Effector memory CD8-positive, alpha-beta T cell (primary cell): ENCODE measurements around the gene GSTM3.

Source experiments
- ATAC-seq: fragments of 150-1000 bp; cut with Tn5 transposase; replicated peaks from 2 replicates; pipeline ENCODE4 v1.10.0; 2021; ENCODE audit warnings: mild to moderate bottlenecking, moderate library complexity
- DNase-seq, 3 experiments: peaks; one replicate each; pipeline ENCODE4 v3.0.0; 2021
- H3K27ac Mint-ChIP-seq, 2 donors: one replicate each; pipeline ENCODE4 v1.8.0; 2022; ENCODE audit warnings: mild to moderate bottlenecking in 2 of 2, mixed read lengths in 2 of 2, moderate library complexity in 2 of 2
- H3K27me3 Mint-ChIP-seq, 2 donors: one replicate each; pipeline ENCODE4 v1.8.0; 2022; ENCODE audit warnings: mixed read lengths in 2 of 2
- H3K36me3 Mint-ChIP-seq: one replicate; pipeline ENCODE4 v1.8.0; 2022; ENCODE audit warnings: mild to moderate bottlenecking, moderate library complexity, mixed read lengths; ENCODE audit not compliant: insufficient read depth
- H3K4me1 Mint-ChIP-seq, 2 donors: one replicate each; pipeline ENCODE4 v1.8.0; 2022; ENCODE audit warnings: low read depth in 2 of 2, mixed read lengths in 2 of 2
- H3K4me3 Mint-ChIP-seq, 2 donors: one replicate each; pipeline ENCODE4 v1.8.0; 2022; ENCODE audit warnings: mild to moderate bottlenecking in 2 of 2, mixed read lengths in 2 of 2, moderate library complexity in 2 of 2
- H3K9me3 Mint-ChIP-seq, 2 donors: one replicate each; pipeline ENCODE4 v1.8.0; 2022; ENCODE audit warnings: mixed read lengths in 2 of 2

GSTM3 gene

DNA sequence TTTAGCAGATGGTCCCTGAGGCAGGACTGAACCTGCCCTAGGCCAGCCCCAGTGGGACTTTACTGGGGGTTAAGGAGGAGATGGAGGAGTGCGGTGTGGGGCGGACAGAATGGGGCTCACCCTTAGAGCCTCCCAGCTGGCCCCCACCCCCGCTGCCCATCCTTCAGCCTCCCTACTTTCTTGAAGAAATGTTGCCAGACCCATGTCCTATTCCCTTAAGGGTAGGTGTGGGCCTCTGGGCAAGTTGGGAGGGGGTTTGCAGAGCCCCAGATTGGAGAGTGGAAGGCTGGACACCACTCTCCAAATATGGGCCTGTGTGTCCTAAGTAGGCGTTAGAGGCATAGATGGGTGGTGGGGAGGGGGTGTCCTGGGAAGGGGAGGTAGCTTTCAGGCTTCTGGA, 42.1 kb upstream of the GSTM3 start:
- ATAC-seq (no peak), DNase-seq (no peak)
- Mint-ChIP-seq H3K36me3 (peaks cover 3% of the 10 kb centered on the region), H3K4me1 (peaks cover 0 to 3% of the 10 kb centered on the region in 2 donors), H3K9me3 (no peaks in the 10 kb centered on the region), H3K27me3 (no peaks in the 10 kb centered on the region), H3K27ac (peak overlapping the region in 1 of 2 donors; percentile 79), H3K4me3 (no peak overlapping the region)

DNA sequence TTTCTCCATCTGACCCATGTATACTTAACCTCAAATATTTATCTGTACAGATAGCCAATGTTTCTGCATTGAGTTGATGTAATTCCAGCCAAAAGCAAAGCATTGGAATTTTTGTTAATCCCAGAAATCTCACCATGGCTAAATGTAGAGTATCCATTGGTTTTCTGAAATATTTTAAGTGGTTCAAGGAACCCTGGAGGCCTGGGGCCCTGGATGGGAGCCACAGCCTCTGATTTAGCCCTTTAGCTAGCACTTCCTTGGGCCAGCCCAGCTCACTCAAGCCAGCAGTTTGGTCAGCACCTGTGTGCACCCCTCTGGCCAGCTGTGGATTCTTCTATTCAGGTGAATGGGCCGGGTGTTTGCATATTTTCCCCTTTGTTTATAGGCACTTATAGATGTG, 41.7 kb upstream of the GSTM3 start:
- no peak for ATAC-seq
- no peak for DNase-seq
- peaks cover 0 to 3% of the 10 kb centered on the region in 2 donors for H3K4me1 Mint-ChIP-seq
- no peaks in the 10 kb centered on the region for H3K27me3 Mint-ChIP-seq
- no peak overlapping the region for H3K4me3 Mint-ChIP-seq
- H3K27ac Mint-ChIP-seq, result peak overlapping the region in 1 of 2 donors; percentile 79
- H3K36me3 Mint-ChIP-seq, result peaks cover 3% of the 10 kb centered on the region
- no peaks in the 10 kb centered on the region for H3K9me3 Mint-ChIP-seq

DNA sequence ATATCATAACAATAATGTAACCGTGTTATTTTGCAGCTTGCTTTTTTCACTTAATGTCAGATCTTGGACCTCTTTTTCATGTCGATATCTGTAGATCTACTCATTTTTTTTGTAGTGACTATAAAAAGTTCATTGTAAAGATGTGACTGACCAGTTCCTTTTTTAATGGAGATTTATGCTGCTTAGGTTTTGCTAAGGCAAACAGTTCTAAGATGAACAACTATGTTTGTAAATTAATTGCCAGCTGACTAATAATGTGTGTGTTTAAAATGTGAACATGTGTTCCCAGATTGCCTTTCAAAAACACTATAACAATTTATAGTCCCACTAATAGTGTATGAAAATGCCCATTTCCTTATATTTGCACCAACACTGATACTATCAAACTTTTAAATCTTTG, 41.0 kb upstream of the GSTM3 start:
- peaks cover 3% of the 10 kb centered on the region for H3K36me3 Mint-ChIP-seq
- H3K4me1 Mint-ChIP-seq, result peaks cover 4 to 6% of the 10 kb centered on the region in 2 donors
- no peak for DNase-seq
- no peak overlapping the region for H3K27ac Mint-ChIP-seq
- no peaks in the 10 kb centered on the region for H3K27me3 Mint-ChIP-seq
- no peaks in the 10 kb centered on the region for H3K9me3 Mint-ChIP-seq
- ATAC-seq, result no peak
- no peak overlapping the region for H3K4me3 Mint-ChIP-seq

DNA sequence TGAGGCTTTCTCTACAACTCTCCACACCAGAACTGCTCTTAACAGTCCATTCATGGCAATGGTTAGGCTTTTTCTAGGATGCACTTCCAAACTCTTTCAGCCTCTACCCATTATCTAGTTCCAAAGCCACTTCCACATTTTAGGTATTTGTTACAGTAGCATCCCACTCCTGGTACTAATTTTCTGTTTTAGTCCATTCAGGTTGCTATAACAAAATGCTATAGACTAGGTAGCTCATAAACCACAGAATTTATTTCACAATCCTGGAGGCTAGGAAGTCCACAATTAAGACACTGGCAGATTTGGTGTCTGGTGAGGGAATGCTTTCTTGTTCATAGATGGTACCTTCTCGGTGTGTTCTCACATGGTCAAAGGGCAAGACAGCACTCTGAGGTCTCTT, 40.1 kb upstream of the GSTM3 start:
- ATAC-seq (no peak), DNase-seq (no peak)
- Mint-ChIP-seq H3K9me3 (no peaks in the 10 kb centered on the region), H3K27ac (no peak overlapping the region), H3K4me3 (no peak overlapping the region), H3K27me3 (peaks cover 0 to 1% of the 10 kb centered on the region in 2 donors), H3K4me1 (peaks cover 5 to 6% of the 10 kb centered on the region in 2 donors), H3K36me3 (peaks cover 3% of the 10 kb centered on the region)

DNA sequence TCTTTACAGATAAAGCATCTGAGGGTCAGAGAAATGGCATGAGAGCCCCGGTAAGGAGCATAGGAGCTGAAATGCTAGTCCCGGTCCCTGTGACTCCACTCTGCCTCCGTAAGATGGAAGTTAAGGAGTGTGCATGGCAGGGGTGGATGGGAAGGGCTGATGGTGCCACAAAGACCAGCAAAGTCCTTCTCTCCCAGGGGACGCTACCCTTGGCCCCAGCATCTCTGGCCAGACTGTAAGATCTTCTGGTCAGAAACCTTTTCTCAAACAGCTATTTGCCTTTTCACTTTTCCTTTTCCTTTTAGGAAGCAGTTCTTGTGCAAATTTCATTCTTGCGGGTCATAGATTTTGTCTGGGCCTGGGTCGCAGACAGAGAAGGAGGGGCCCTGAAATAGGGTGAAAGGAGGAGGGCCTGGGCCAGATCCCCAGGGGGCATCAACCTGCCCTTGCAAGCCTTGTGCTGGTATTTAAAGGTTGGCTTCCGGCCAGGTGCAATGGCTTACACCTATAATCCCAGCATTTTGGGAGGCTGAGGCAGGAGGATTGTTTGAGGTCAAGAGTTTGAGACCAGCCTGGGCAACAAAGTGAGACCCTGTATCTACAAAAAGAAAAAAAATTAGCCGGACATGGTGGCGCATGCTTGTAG, 37.3 kb upstream of the GSTM3 start:
- Mint-ChIP-seq H3K27ac (no peak overlapping the region), H3K4me3 (no peak overlapping the region), H3K36me3 (no peaks in the 10 kb centered on the region), H3K9me3 (no peaks in the 10 kb centered on the region), H3K27me3 (peaks cover 4 to 26% of the 10 kb centered on the region in 2 donors), H3K4me1 (peaks cover 6 to 10% of the 10 kb centered on the region in 2 donors)
- ATAC-seq, result no peak
- no peak for DNase-seq

DNA sequence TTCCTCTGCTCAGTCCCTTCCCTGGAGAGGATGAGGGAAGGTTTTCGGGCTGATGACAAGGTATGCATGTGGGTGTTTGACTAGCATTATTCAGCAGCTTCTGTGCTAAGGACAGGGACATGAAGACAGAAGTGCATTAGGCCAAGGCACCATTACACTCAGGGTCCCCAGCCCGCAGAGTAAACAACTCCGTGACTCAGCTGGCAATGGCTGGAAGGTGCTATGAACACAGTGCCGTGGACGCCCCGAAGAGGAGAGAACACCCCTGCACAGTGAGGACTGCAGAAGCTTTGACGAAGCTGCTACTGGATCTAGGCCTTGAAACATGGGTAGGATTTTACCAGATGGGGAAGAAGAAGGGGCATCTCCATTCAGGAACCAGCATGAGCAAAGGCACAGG, 36.6 kb upstream of the GSTM3 start:
- ATAC-seq, result no peak
- Mint-ChIP-seq H3K27ac (no peak overlapping the region), H3K36me3 (no peaks in the 10 kb centered on the region)

DNA sequence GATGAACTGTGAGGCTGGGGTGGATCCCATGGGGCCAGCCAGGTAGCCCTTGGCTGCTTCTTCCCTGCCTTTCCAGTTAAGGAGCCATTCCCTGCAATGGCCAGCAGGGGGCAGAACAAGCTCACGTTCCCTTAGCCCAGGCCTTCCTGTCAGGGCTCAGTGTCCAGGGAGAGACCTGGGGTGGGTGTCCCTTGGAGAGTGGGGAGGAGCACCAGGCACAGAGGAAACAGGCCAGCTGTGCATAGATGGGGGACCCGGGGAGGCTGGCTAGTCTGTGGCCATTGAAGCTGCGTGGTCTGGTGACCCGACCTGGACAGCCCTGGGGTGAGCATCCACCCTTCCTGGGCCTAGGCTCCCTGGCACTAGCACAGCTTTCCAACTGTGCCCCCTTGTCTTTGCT, 36.1 kb upstream of the GSTM3 start:
- DNase-seq, result peak; percentile 73 to 76 (median 74)

More for the DNA sequence above, 36.6 kb upstream of the GSTM3 start:
- no peak overlapping the region for H3K4me3 Mint-ChIP-seq
- H3K9me3 Mint-ChIP-seq, result no peaks in the 10 kb centered on the region
- peaks cover 4 to 26% of the 10 kb centered on the region in 2 donors for H3K27me3 Mint-ChIP-seq
- peaks cover 6 to 10% of the 10 kb centered on the region in 2 donors for H3K4me1 Mint-ChIP-seq
- DNase-seq, result no peak

DNA sequence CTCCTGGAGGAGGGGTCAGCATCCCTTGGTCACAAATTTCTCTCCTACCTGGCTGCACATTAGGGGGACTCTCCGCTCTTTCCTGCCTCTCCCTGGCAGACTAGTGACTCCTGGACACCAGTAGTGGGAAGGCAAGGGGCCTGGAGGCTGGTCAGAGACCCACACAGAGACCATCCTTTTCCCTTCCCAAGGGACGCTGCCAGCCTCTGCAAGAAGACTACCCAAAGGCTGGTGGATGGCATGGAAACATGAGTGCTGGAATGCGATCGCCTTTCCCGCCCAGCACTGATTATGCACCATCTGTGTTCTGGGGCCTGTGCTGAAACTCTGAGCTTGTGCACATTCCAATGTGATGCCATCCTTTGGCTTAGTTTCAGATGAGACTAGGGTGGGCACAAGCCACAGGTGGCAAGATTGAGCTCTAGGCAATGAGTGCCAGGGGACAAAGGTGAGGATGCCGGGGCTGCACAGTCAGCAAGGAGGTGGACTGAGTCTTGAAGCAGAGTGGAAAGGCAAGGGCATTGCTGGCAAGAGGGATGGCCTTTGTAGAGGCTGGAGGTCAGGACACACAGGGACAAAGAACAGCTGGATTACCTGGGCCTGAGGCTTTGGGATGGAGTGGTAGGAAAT, 35.5 kb upstream of the GSTM3 start:
- no peak for DNase-seq
- Mint-ChIP-seq H3K27me3 (peaks cover 4 to 26% of the 10 kb centered on the region in 2 donors), H3K27ac (no peak overlapping the region), H3K9me3 (no peaks in the 10 kb centered on the region), H3K36me3 (no peaks in the 10 kb centered on the region), H3K4me1 (peaks cover 6 to 12% of the 10 kb centered on the region in 2 donors), H3K4me3 (no peak overlapping the region)
- ATAC-seq, result no peak

More for the DNA sequence above, 36.1 kb upstream of the GSTM3 start:
- H3K27ac Mint-ChIP-seq, result no peak overlapping the region
- H3K4me3 Mint-ChIP-seq, result no peak overlapping the region
- H3K9me3 Mint-ChIP-seq, result no peaks in the 10 kb centered on the region
- H3K27me3 Mint-ChIP-seq, result peaks cover 4 to 26% of the 10 kb centered on the region in 2 donors
- no peaks in the 10 kb centered on the region for H3K36me3 Mint-ChIP-seq
- ATAC-seq, result peak; percentile 82
- peaks cover 6 to 12% of the 10 kb centered on the region in 2 donors for H3K4me1 Mint-ChIP-seq

DNA sequence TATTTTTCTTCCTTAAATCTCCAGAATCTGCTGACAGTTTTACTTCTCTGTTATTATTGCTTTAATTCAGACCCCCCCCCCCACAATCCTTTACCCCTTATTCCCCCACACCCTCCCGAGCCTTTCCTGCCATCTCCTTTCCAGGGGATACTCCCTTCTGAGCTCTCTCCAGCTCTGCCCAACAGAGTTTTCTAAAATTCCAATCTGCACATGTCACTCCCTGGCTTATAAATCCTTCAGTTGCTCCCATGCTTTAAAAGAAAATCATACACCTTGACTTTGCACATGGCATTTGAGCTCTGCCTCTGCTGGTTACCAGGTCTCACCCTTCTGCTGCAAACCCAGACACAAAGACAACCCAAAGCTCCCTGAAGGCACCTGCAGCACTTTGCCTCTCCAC, 34.6 kb upstream of the GSTM3 start:
- Mint-ChIP-seq H3K36me3 (no peaks in the 10 kb centered on the region), H3K27me3 (peaks cover 4 to 26% of the 10 kb centered on the region in 2 donors), H3K9me3 (no peaks in the 10 kb centered on the region), H3K4me1 (peaks cover 6 to 12% of the 10 kb centered on the region in 2 donors), H3K4me3 (no peak overlapping the region), H3K27ac (no peak overlapping the region)
- DNase-seq (no peak), ATAC-seq (no peak)

DNA sequence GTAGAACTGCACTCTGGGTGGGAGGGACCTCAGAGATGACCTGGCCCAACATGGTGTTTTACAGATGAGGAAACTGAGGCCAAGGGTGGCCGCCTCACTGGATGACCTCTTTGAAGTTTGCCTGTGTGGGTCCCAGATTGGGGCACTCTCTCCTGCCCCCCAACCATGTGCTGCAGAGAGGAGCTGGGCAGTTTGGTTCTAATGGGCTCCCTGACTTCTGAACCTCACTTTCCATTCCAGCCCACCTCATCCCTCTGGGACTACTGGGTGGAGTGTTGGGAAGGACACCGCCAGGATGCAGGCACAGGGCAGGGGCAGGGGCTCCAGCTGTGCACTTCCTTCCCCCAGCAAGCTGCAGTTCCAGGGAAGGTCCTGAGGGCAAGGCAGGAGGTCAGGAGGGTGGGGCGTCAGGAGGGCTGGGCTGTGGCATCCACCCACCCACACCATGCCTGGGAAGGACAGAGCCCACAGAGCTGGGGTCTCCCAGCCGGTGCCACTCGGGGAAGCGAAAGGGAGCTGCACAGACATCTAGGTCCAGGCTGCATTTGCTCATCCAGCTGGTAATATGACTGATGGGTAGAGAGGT, 33.2 kb upstream of the GSTM3 start:
- no peak for DNase-seq
- Mint-ChIP-seq H3K9me3 (no peaks in the 10 kb centered on the region), H3K27ac (peak overlapping the region in 1 of 2 donors; percentile 49), H3K4me3 (no peak overlapping the region), H3K36me3 (no peaks in the 10 kb centered on the region), H3K4me1 (peaks cover 6 to 12% of the 10 kb centered on the region in 2 donors), H3K27me3 (peaks cover 11 to 37% of the 10 kb centered on the region in 2 donors)
- ATAC-seq, result no peak

DNA sequence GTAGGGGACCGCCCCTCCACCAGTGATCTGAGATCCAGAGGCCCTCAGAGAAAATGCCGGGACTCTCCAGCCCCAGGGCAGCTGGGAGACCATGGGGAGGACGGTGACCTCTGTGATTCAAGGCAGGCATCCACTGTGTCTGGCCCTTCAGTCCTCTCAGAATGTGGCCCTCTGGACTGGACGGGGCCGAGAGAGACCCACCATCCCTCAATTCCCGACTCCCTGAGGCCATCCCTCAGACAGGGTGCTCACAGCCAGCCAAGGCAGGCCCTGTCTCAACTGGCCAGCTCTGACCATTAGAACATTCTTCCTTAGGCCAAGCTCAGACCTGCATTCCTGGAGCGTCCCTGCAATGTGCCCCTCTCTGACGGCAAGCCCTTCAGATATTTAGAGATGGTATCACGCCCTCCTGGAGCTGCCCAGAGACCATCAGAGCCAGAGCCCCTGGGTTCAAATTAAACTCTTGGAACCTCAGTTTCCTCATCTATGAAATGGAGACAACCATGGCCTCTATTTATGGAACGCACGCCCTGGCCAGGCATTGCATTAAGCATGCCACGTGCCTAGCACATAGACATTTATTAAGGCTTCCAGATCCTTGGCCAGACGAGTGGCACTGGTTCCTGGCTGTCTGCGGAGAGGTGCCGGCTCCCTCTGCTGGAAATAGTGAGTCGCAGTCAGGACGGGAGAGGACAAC, 32.5 kb upstream of the GSTM3 start:
- ATAC-seq (peak; percentile 83), DNase-seq (peak; percentile 46 to 55 (median 52))
- Mint-ChIP-seq H3K27me3 (peaks cover 11 to 37% of the 10 kb centered on the region in 2 donors), H3K36me3 (no peaks in the 10 kb centered on the region), H3K27ac (peak overlapping the region; percentile 14 to 49), H3K9me3 (no peaks in the 10 kb centered on the region), H3K4me3 (no peak overlapping the region), H3K4me1 (peaks cover 6 to 12% of the 10 kb centered on the region in 2 donors)

DNA sequence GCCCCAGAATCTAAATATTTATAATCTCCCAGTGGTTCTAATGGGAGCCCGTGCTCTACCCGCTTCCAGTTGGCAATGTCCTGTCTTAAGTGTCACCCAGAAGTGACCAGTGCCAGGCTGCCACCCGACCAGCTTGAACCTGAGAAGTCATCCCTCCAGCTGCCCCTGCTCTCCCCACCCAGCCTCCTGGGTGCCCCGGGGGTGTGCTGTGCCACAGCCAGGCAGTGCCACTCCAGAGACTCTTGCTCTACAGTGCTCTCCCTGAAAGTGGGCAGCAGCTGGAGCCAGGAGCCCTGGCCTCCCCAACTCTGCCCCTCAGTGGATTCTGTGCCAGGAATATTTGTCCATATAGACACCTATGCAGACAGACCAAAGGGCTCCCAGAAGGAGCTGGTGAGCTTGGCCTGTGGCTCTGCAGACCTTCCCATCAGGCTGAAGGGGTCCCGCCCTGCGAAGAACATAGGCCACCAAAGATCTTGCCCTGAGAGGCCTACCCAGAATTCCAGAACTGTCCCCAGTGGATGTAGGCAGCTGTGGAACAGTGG, 31.9 kb upstream of the GSTM3 start:
- H3K4me3 Mint-ChIP-seq, result no peak overlapping the region
- H3K4me1 Mint-ChIP-seq, result peaks cover 6 to 12% of the 10 kb centered on the region in 2 donors
- no peaks in the 10 kb centered on the region for H3K9me3 Mint-ChIP-seq
- peaks cover 11 to 37% of the 10 kb centered on the region in 2 donors for H3K27me3 Mint-ChIP-seq
- DNase-seq (no peak), ATAC-seq (no peak)
- H3K27ac Mint-ChIP-seq, result peak overlapping the region; percentile 14 to 78
- no peaks in the 10 kb centered on the region for H3K36me3 Mint-ChIP-seq
